Measurements from ENCODE around the gene RAD51B.

GRCh38 chr14:68514608-68515194 is 695.1 kb downstream of the RAD51B start:
- TF ChIP-seq CTCF (IDR thresholded peaks at IDR 0.05; ENCODE audit: low read length) (no peak), EZH2 (optimal IDR thresholded peaks at IDR 0.05; ENCODE audit: low read depth, low read length) (no peak), EZH2phosphoT487 (IDR thresholded peaks at IDR 0.05; ENCODE audit: low read length) (no peak)
